ENCODE results near the gene MGAM2.

- TF ChIP-seq, protein P1, sequence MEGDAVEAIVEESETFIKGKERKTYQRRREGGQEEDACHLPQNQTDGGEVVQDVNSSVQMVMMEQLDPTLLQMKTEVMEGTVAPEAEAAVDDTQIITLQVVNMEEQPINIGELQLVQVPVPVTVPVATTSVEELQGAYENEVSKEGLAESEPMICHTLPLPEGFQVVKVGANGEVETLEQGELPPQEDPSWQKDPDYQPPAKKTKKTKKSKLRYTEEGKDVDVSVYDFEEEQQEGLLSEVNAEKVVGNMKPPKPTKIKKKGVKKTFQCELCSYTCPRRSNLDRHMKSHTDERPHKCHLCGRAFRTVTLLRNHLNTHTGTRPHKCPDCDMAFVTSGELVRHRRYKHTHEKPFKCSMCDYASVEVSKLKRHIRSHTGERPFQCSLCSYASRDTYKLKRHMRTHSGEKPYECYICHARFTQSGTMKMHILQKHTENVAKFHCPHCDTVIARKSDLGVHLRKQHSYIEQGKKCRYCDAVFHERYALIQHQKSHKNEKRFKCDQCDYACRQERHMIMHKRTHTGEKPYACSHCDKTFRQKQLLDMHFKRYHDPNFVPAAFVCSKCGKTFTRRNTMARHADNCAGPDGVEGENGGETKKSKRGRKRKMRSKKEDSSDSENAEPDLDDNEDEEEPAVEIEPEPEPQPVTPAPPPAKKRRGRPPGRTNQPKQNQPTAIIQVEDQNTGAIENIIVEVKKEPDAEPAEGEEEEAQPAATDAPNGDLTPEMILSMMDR (IDR thresholded peaks at IDR 0.05; ENCODE audit: low read depth, low read length): no peak
- TF ChIP-seq EZH2phosphoT487 (IDR thresholded peaks at IDR 0.05; ENCODE audit: low read depth): no peak
Measured at GRCh38 chr7:142125256-142125955, 13.9 kb downstream of the MGAM2 start.

Measured in OCI-LY3 (cell line).